GM18499 (cell line): ENCODE measurements around the gene TCERG1L.

Source experiments
- ATAC-seq: cut with Tn5 transposase; IDR thresholded peaks from one replicate; pipeline ENCODE4 v1.9.1; 2021; ENCODE audit warnings: moderate number of reproducible peaks; ENCODE audit not compliant: insufficient read depth, unreplicated experiment

The TCERG1L gene

DNA sequence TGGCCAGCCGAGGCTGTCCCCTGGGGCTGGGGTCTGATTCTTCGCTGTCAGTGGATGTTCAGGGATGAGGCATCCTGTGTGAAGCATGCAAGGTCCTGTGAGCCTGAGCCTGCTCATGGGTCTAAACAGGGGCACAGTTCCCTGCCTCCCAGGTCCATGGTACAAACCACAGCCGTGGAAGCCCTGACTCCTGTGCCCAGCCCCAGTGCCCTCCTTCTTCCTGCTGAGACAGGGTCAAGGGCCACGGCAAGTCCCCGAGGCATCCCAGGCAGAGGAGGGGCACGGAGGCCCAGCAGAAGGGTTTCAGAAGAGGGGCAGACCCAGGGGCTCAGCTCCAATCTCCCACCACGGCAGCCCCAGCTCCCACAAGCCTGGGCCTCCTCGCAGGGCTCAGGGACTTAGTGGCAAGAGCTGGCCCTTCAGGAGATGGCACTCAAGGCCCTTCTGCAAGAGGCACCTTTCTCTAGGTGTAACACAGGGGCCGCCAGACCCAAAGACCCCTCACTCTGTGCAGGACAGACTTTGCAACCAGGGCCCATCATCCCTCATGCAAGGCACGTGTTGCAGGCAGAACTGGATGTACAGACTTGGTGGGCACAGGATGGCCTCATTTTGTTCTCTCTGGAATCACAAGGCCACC, 248.8 kb downstream of the TCERG1L start:
- ATAC-seq = no peak

DNA sequence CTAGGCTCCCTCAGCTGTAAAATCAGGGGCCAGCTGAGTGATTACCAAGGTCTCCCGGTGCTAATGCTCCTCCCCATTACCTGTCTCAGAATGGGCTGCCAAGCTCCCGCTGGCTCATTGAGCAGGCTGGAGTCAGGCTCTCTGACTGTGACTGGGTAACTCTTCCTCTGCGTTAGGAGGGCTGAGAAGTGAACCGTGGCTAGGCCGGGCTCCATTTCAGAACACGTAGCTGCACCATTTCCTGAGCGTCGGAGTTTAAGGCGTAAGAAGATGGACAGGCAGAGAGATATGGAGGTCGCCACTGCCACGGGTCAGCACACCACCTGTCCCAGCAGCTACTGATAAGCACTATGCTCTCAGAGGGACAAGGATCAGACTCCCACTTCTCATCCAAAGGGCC, 250.3 kb downstream of the TCERG1L start:
- ATAC-seq = no peak

DNA sequence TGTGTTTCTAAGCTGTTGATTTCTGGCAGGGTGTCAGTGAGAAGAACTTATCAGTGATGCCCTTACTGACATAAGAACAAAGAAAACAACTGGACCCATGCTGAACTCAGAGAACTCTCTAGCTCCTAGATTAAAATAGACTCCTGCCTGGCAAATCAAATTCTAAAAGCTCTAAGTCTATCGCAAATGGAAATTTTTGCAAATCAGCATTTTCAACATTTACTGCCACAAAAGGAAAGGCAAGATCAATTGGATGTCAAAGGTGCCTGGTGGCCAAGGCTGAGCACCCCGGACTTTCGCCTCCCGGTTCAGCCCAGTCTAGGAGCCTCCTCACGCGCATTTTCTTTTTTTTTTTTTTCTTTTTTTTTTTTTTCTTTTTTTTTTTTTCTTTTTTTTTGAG, 251.6 kb downstream of the TCERG1L start:
- ATAC-seq = no peak

DNA sequence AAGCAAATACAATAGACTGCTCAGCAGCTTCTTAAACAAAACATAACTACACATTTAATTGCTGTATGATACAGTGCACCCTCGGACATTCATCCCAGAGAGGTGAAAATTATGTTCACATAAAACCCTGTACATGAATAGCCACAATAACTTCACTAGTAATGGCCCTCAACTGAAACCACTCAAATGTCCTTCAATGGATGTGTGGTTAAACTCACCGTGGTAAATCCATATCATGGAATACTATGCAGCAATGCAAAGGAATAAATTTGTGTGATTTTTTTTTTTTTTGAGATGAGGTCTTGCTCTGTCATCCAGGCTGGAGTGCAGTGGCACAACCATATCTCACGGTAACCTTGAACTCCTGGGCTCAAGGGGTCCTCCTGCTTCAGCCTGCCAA, 252.7 kb downstream of the TCERG1L start:
- ATAC-seq = no peak

DNA sequence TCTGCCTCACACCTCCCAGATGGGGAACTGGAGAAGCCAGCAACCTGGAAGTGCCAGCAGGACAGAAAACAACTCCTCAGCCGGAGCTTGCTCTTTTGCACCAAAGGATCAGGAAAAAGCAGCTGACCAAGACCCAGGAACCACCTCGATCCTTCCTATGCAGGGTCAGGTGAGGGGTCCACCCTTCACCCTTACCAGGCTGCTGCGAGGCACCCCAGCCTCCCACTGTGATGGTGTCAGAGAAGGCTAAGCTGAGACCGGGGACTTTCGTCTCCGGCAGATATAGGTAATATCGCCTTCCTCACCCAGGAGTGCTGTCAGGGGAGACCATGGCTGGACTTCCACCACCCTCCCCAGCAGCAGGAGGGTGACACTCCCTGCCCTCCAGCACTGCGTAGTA, 254.7 kb downstream of the TCERG1L start:
- no peak for ATAC-seq

DNA sequence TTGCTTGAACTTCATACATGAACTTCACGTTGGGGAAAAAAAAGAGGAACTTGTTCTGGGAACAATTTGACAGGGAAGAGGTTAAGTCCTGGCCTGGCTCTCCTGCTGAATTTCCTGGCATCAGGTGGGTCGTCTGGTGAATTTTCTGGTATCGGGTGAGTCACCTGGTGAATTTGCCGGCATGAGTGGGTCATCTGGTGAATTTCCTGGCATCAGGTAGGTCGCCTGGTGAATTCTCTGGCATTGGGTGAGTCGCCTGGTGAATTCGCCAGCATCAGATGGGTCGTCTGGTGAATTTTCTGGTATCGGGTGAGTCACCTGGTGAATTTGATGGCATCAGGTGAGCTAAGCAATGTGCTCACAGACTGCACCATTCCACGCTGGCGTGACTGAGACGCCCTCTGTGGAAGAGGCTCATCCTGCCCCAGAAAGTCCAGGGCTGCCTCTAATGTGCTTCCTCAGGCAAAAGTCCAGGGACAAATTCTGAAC, 255.4 kb downstream of the TCERG1L start:
- no peak for ATAC-seq

DNA sequence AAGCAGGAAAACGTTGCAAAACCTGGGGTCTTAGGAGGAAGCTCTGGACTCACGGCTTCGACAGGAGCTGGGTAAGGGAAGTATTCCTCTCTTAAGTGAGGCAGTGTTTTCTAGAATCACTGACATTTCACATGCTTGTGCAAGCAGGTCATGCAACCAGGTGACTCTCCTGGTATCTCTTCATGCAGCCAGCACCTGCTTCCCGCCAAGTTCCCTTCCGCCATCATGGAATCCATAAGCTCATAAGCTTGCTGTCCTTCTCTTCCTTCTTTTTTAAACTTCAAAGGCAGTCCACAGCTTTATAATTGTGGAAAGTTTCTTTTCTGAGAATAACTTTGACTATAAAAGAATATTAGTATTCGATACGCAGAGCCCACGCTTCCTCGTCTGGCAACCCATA, 256.1 kb downstream of the TCERG1L start:
- ATAC-seq = no peak

DNA sequence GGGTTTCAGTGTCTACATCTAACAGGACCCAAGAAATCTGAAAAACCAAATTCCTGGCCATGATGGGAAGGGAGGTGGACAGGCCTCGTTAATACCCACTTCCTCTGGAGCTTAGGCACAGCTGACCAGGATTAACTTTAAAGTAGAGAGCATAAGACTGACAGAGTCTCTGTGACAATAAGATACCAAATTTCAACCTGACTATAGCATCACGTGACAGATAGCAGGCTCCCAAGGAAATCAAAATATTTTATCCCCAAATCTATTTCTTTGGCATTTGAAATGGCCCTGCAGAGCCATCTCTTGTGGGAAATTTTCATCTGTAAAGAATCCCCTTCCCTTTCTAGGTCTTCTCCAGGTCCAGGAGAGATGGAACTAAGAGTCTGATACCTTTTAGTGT, 258.3 kb downstream of the TCERG1L start:
- ATAC-seq = no peak

DNA sequence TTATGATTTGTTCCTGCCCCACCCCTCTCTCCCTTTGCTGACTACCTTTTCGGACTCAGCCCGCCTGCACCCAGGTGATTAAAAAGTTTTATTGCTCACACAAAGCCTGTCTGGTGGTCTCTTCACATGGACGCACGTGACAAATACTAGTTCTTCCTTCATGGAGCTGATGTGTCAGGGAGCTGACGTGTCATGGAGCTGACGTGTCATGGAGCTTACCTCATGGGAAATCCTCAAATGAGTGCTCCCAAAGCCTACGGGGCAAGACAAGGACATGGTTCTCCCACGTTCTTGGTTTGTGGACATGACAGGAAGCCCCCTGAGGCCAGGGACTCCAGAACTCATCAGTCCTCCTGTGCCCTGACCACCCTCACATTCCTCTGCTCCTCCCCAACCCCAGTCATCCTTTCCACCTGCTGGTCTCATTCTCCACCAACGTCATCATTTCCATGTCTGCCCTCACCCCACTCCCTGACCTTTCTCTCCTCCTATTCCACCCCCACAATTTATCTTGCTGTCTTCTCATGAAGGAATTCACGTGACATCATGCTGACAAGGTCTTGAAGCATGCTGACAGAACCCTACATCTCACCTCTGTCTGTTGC, 261.3 kb downstream of the TCERG1L start:
- no peak for ATAC-seq

DNA sequence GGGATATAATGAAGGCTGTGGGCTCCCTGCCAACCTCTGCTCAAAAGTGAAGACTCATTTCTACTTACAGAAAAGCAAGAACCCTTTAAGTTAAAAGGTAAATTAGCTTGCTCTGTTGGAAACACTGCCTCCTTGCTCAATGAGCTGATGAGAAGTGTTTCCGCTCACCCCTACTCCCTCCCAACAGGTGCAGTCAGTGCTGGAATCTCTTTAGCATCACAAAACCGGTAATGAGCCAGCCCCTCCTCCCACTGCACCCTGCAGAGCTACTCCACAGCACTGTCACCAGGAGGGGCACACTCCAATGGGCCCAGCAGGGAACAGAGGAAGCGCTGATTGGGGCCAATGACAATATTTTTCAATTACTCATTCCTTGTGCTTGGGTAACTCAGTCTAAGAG, 262.5 kb downstream of the TCERG1L start:
- no peak for ATAC-seq

DNA sequence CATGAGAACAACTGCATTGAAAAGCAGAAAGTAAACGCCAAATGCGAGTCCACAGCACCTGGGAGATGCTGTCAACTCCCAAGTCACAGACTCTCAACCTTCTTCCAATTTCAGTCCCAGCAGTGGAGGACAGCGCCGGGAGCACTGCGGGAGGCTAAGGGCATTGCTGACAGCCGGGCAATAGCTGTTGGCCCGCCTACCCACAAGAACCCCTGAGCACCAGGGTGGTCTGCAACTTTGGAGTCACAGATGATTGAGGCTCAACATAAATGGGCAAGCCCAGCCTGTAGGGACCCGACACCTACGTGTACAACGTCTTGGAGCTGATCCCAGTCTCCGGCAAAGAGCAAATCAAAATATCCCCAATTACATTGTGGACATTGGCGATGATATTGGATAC, 262.9 kb downstream of the TCERG1L start:
- no peak for ATAC-seq

DNA sequence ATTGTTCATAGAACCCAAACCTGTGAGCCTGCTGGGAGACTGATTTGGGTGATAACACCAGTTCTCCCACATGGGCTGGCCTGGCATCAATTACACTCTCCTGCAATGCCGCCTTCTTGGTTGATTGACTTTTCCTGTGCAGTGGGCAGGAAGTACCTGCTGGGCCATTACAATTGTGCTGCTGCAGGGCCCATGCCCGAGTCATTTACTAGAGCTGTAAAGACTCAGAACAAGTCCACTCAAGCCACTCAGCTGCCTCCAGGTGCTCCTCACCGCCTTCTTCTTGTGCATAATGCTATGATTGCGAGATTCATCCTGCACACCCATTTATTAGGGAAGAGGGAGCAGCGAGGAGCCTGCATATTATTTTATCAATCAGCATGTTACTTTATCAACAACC, 264.0 kb downstream of the TCERG1L start:
- ATAC-seq = no peak

DNA sequence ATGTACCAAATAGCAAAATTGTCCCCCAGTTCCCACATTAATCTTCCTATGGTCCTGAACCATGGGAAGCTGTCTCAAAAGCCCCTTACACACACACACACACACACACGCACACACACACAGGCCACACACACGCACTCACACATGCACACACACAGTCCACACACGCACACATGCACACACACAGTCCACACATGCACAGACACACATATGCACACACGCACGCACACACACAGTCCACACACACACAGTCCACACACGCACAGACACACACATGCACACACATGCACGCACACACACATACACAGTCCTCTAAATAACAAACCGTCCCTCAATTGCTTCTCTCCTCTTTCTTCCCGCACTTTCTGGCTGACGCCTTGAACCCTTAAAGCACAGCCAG, 265.3 kb downstream of the TCERG1L start:
- ATAC-seq = no peak

DNA sequence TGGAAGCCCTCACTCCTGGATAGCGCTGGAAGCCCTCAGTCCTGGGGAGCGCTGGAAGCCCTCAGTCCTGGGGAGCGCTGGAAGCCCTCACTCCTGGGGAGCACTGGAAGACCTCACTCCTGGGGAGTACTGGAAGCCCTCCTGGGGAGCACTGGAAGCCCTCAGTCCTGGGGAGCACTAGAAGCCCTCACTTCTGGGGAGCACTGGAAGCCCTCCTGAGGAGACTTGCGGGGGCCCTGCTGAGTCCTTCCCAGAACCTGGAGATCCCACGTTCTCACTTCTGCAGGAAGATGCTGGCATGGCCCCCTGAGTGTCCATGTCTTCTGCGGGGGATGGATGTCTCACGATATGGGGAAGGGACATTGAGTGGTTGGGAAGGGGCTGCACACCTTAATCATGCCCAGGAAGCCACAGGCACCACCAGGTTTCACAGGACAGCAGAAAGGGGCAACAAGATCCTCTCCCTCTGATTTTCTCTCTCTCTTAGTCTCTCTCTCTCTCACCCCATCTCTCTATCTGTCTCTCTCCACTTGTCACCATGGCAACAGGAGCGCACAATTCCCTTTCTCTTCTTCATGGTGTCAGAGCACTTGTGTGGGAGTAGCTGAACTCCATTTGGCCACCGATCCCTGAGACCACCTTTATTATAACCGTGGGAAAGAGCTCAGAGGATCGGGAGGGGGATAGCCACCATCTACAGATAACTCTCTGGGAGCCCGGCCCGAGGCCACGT, 267.0 kb downstream of the TCERG1L start:
- no peak for ATAC-seq

DNA sequence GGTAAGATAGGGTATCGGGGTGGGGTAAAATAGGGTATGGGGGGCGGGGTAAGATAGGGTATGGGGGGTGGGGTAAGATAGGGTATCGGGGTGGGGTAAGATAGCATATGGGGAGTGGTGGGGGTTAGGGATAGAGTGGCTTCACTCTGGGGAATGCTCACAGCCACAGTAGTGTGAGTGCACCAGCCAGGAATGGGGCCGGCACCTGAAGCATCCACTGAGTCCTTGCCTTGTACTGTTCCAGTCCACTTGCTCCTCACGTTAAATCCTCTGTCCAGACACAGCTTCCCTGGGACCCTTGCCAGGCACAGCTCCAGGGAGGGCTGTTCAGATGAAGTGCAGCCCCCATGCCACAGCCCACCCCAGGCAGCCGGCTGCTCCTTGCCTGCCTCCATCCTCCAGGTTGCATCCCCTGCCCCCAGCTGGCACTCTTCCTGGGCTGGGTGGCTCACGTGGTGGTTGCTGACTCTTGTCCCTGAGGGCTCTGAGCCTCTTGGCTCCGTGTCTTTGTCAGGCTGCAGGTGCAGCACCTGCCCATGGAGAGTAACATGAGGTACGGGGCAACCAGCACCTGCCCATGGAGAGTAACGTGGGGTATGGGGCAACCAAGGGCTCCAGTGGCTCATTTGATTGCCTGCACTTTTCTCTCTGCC, 268.4 kb downstream of the TCERG1L start:
- ATAC-seq = no peak
